Caco-2 (cell line): ENCODE data around the gene GABRD. TPM values are rescaled to one million over a fixed set of nuclear protein-coding genes. Genes with fewer than 3 reads are reported as not detected.
A peak's percentile ranks its signal among the peaks of the same experiment; 100 is the strongest.

Experiments used
- BruUV-seq: library from RNA; stranded (reverse); fragments of 400-500 nt; replicated peaks from 2 replicates; lab custom pipeline; 2021; lab: Mats Ljungman, UMichigan
- CTCF ChIA-PET: fragments of 300-600 bp; sonication (Branson Sonifier 250); formaldehyde crosslinking; loops from one replicate; lab custom pipeline; 2022; ENCODE audit warnings: antibody characterized with exemption; lab: Charles Lee
- POLR2A ChIA-PET: fragments of 300-600 bp; sonication (Branson Sonifier 250); formaldehyde crosslinking; loops from one replicate; lab custom pipeline; 2022; ENCODE audit warnings: antibody characterized with exemption; lab: Charles Lee
- DNase-seq, 2 experiments: peaks; one replicate each; pipeline versions ENCODE4 v3.0.0 to v3.0.0-alpha.2; 2020 to 2022
- H3K27me3 ChIP-seq: replicated peaks from 2 replicates; pipeline ENCODE4 v1.6.0; 2011; ENCODE audit warnings: low read length; ENCODE audit not compliant: control insufficient read depth, insufficient read depth
- H3K36me3 ChIP-seq: 2 replicates; pipeline ENCODE4 v1.5.1; 2011; ENCODE audit warnings: low read length; ENCODE audit not compliant: control insufficient read depth, insufficient read depth
- H3K4me1 ChIP-seq: fragments of 250-450 bp; sonication (Bioruptor Pico); 2 replicates; pipeline ENCODE4 v1.5.1; 2020; ENCODE audit warnings: mild to moderate bottlenecking
- H3K4me3 ChIP-seq: 2 replicates; pipeline ENCODE4 v1.5.1; 2011; ENCODE audit warnings: low read depth, mild to moderate bottlenecking, control low read depth, low read length
- H3K9me3 ChIP-seq: fragments of 250-450 bp; sonication (Bioruptor Pico); 2 replicates; pipeline ENCODE4 v1.5.1; 2020; ENCODE audit warnings: mild to moderate bottlenecking, moderate library complexity
- H3K27ac Mint-ChIP-seq: one replicate; pipeline ENCODE4 v1.8.0; 2022; ENCODE audit warnings: mixed read lengths; ENCODE audit not compliant: unreplicated experiment
- H3K27me3 Mint-ChIP-seq: one replicate; pipeline ENCODE4 v1.8.0; 2022; ENCODE audit warnings: mixed read lengths; ENCODE audit not compliant: insufficient read depth, unreplicated experiment
- H3K36me3 Mint-ChIP-seq: one replicate; pipeline ENCODE4 v1.8.0; 2022; ENCODE audit warnings: mild to moderate bottlenecking, mixed read lengths; ENCODE audit not compliant: insufficient read depth, unreplicated experiment
- H3K4me1 Mint-ChIP-seq: one replicate; pipeline ENCODE4 v1.8.0; 2022; ENCODE audit warnings: low read depth, mixed read lengths; ENCODE audit not compliant: unreplicated experiment
- H3K4me3 Mint-ChIP-seq: one replicate; pipeline ENCODE4 v1.8.0; 2022; ENCODE audit warnings: mild to moderate bottlenecking, moderate library complexity, mixed read lengths; ENCODE audit not compliant: unreplicated experiment
- H3K9me3 Mint-ChIP-seq: one replicate; pipeline ENCODE4 v1.8.0; 2022; ENCODE audit warnings: mixed read lengths; ENCODE audit not compliant: unreplicated experiment
- intact Hi-C: fragments of 100-400 bp; cut with micrococcal nuclease; formaldehyde crosslinking; loops from one replicate; pipeline ENCODE4 v1.10.0; 2022; ENCODE audit not compliant: unreplicated experiment
- total RNA-seq: library from RNA; stranded (reverse); gene quantifications from 2 replicates; pipeline ENCODE4 v1.2.3, GENCODE V29; 2022
- TF ChIP-seq, protein P1 (sequence below), 2 experiments: fragments of 200-600 bp in 1 of 2; IDR thresholded peaks; 1 replicate in 1 of 2; 2 replicates in 1 of 2; pipeline versions ENCODE4 v1.5.1 to v1.8.0; 2011 to 2022; ENCODE audit warnings: antibody characterized with exemption in 1 of 2, control low read depth in 1 of 2, inconsistent platforms in 1 of 2, low read depth in 1 of 2, low read length in 1 of 2, mild to moderate bottlenecking in 1 of 2, moderate library complexity in 1 of 2; ENCODE audit not compliant: insufficient read depth in 1 of 2, severe bottlenecking in 1 of 2, unreplicated experiment in 1 of 2

The GABRD gene
- total RNA-seq, 1 experiment from 2014 or later, result 0.34 TPM

GRCh38 chr1:2047749-2048729, 28.9 kb downstream of the GABRD start:
- peaks cover 29% of the 10 kb centered on the region for H3K4me1 ChIP-seq
- POLR2A ChIA-PET, result no interaction called here
- no TSS peak for BruUV-seq
- peaks cover 21% of the 10 kb centered on the region for H3K4me1 Mint-ChIP-seq
- no peaks in the 10 kb centered on the region for H3K27me3 Mint-ChIP-seq
- intact Hi-C loops, result loop anchor here (5.0 kb wide), 1 partner anchor 46 kb away; the partner anchor contains the start of gene CFAP74
- peaks cover 13% of the 10 kb centered on the region for H3K36me3 Mint-ChIP-seq
- CTCF ChIA-PET, result no interaction called here
- peak overlapping the region; percentile 52 for H3K27ac Mint-ChIP-seq
- H3K4me3 ChIP-seq, result no peak overlapping the region
- no peak for DNase-seq
- H3K36me3 ChIP-seq, result no peaks in the 10 kb centered on the region
- H3K9me3 Mint-ChIP-seq, result no peaks in the 10 kb centered on the region
- TF ChIP-seq, protein P1, sequence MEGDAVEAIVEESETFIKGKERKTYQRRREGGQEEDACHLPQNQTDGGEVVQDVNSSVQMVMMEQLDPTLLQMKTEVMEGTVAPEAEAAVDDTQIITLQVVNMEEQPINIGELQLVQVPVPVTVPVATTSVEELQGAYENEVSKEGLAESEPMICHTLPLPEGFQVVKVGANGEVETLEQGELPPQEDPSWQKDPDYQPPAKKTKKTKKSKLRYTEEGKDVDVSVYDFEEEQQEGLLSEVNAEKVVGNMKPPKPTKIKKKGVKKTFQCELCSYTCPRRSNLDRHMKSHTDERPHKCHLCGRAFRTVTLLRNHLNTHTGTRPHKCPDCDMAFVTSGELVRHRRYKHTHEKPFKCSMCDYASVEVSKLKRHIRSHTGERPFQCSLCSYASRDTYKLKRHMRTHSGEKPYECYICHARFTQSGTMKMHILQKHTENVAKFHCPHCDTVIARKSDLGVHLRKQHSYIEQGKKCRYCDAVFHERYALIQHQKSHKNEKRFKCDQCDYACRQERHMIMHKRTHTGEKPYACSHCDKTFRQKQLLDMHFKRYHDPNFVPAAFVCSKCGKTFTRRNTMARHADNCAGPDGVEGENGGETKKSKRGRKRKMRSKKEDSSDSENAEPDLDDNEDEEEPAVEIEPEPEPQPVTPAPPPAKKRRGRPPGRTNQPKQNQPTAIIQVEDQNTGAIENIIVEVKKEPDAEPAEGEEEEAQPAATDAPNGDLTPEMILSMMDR (IDR thresholded peaks at IDR 0.05; ENCODE audit: insufficient read depth in 1 of 2, low read depth in 1 of 2, low read length in 1 of 2, severe bottlenecking in 1 of 2, unreplicated experiment in 1 of 2), result no peak
- peak overlapping the region; percentile 78 for H3K4me3 Mint-ChIP-seq
- H3K27me3 ChIP-seq, result no peaks in the 10 kb centered on the region
- H3K9me3 ChIP-seq, result no peaks in the 10 kb centered on the region

- Mint-ChIP-seq H3K4me1 (peaks cover 21% of the 10 kb centered on the region), H3K9me3 (no peaks in the 10 kb centered on the region), H3K36me3 (peaks cover 19% of the 10 kb centered on the region), H3K27ac (peak overlapping the region; percentile 80), H3K4me3 (peak overlapping the region; percentile 78), H3K27me3 (no peaks in the 10 kb centered on the region)
- ChIA-PET CTCF (interaction anchor here (0.7 to 1.4 kb wide), 3 partner anchors 105 to 266 kb away, joined by 3 to 5 read pairs (median 4); no protein-coding TSS in a partner anchor), POLR2A (no interaction called here)
- peak; percentile 89 to 93 for DNase-seq
- intact Hi-C loops, result loop anchor here (5.0 kb wide), 1 partner anchor 47 kb away; the partner anchor contains the start of gene CFAP74
- TF ChIP-seq, protein P1 (IDR thresholded peaks at IDR 0.05; ENCODE audit: insufficient read depth in 1 of 2, low read depth in 1 of 2, low read length in 1 of 2, severe bottlenecking in 1 of 2, unreplicated experiment in 1 of 2), result peak; percentile 65 to 68
- Histone ChIP-seq H3K36me3 (no peaks in the 10 kb centered on the region), H3K27me3 (no peaks in the 10 kb centered on the region), H3K9me3 (no peaks in the 10 kb centered on the region), H3K4me1 (peaks cover 29% of the 10 kb centered on the region), H3K4me3 (peak overlapping the region; percentile 62)
- TSS peak; percentile 81 for BruUV-seq
Measured at GRCh38 chr1:2049225-2049717, 30.1 kb downstream of the GABRD start.

GRCh38 chr1:2049718-2050431, 30.7 kb downstream of the GABRD start, which contains the start of gene PRKCZ:
Gene PRKCZ (plus strand): TSS chr1:2050411. CDS start chr1:2050631, 220 bp downstream.
- intact Hi-C loops, result loop anchor here (5.0 kb wide), 1 partner anchor 48 kb away; the partner anchor contains the start of gene CFAP74

More at GRCh38 chr1:2049718-2050431, 30.7 kb downstream of the GABRD start, which contains the start of gene PRKCZ:
- Mint-ChIP-seq H3K4me3 (peak within 1 kb of the TSS; percentile 78), H3K4me1 (peaks cover 21% of the 10 kb centered on the region), H3K27me3 (no peaks in the 10 kb centered on the region), H3K27ac (peak within 1 kb of the TSS; percentile 80), H3K9me3 (no peaks in the 10 kb centered on the region), H3K36me3 (peaks cover 19% of the 10 kb centered on the region)
- no TSS peak for BruUV-seq
- ChIA-PET POLR2A (no interaction called here), CTCF (interaction anchor here (0.7 to 1.4 kb wide), 3 partner anchors 106 to 265 kb away, joined by 3 to 5 read pairs (median 4); no protein-coding TSS in a partner anchor)
- Histone ChIP-seq H3K4me1 (peaks cover 25% of the 10 kb centered on the region), H3K36me3 (no peaks in the 10 kb centered on the region), H3K9me3 (no peaks in the 10 kb centered on the region), H3K4me3 (peak within 1 kb of the TSS; percentile 88), H3K27me3 (no peaks in the 10 kb centered on the region)
- TF ChIP-seq, protein P1 (IDR thresholded peaks at IDR 0.05; ENCODE audit: insufficient read depth in 1 of 2, low read depth in 1 of 2, low read length in 1 of 2, severe bottlenecking in 1 of 2, unreplicated experiment in 1 of 2), result no peak
- DNase-seq, result peak; percentile 94 to 97
